Prostate gland (tissue), 2 donors: ENCODE data around the gene RABGGTA.

ENCODE experiments used
- POLR2A ChIP-seq: fragments of 450-650 bp; IDR thresholded peaks from one replicate; pipeline ENCODE4 v1.6.1; 2016; ENCODE audit warnings: antibody characterized with exemption, mild to moderate bottlenecking
- TF ChIP-seq, protein P1 (sequence below), 4 experiments: fragments of 200-600 bp in 2 of 4; fragments of 450-650 bp in 2 of 4; sonication (generic) in 2 of 4; IDR thresholded peaks; 1 replicate in 3 of 4; 2 replicates in 1 of 4; pipeline ENCODE4 v1.5.1; 2016 to 2019; ENCODE audit warnings: antibody characterized with exemption in 4 of 4, mild to moderate bottlenecking in 2 of 4, moderate library complexity in 2 of 4

DNA sequence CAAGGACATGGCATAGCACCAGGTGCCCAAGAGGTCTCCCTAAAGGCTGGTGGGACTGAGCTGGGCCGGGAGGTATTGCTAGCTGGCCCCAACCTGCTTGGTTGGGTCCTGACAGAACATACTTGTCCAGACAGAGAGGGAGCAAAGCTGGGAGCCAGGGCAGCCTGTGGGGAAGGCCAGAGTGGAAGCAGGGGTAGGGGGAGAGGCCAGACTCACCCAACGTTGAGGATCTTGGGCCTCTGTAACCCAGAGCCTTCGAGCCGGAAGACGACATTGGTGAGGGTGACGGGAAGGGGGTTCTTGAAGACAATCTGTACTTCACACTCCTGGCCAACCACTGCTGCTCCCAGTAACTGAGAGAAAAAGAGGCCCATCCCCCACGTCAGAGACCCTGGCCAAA is 17.5 kb downstream of the RABGGTA start:
- TF ChIP-seq, protein P1, sequence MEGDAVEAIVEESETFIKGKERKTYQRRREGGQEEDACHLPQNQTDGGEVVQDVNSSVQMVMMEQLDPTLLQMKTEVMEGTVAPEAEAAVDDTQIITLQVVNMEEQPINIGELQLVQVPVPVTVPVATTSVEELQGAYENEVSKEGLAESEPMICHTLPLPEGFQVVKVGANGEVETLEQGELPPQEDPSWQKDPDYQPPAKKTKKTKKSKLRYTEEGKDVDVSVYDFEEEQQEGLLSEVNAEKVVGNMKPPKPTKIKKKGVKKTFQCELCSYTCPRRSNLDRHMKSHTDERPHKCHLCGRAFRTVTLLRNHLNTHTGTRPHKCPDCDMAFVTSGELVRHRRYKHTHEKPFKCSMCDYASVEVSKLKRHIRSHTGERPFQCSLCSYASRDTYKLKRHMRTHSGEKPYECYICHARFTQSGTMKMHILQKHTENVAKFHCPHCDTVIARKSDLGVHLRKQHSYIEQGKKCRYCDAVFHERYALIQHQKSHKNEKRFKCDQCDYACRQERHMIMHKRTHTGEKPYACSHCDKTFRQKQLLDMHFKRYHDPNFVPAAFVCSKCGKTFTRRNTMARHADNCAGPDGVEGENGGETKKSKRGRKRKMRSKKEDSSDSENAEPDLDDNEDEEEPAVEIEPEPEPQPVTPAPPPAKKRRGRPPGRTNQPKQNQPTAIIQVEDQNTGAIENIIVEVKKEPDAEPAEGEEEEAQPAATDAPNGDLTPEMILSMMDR (IDR thresholded peaks at IDR 0.05), result no peak
- no peak for TF ChIP-seq POLR2A
